Measurements from ENCODE around the gene SLAMF1.

Gene SLAMF1

GRCh38 chr1:160622501-160623226 lies 24.2 kb downstream of the SLAMF1 start:
- no peak for DNase-seq

- no peak for DNase-seq
These were observed 25.0 kb downstream of the SLAMF1 start for GRCh38 chr1:160621633-160622413.

- no peak for DNase-seq
These were observed 25.8 kb downstream of the SLAMF1 start for GRCh38 chr1:160620942-160621632.

- no peak for DNase-seq
These were observed 27.0 kb downstream of the SLAMF1 start for GRCh38 chr1:160619742-160620277.

GRCh38 chr1:160618763-160619274 lies 28.0 kb downstream of the SLAMF1 start:
- DNase-seq = peak in 1 of 2 experiments; percentile 15

GRCh38 chr1:160618327-160618726 lies 28.5 kb downstream of the SLAMF1 start:
- DNase-seq = no peak

- DNase-seq = no peak
These were observed 31.2 kb downstream of the SLAMF1 start for GRCh38 chr1:160615660-160616059.

- no peak for DNase-seq
These were observed 32.4 kb downstream of the SLAMF1 start for GRCh38 chr1:160614410-160614809.

- DNase-seq = no peak
These were observed 34.1 kb downstream of the SLAMF1 start for GRCh38 chr1:160612613-160613218.

GRCh38 chr1:160610569-160611242 lies 36.1 kb downstream of the SLAMF1 start:
- DNase-seq = no peak

GRCh38 chr1:160608941-160609340 lies 37.9 kb downstream of the SLAMF1 start:
- no peak for DNase-seq

- DNase-seq = no peak
These were observed 38.3 kb downstream of the SLAMF1 start for GRCh38 chr1:160608514-160608913.

GRCh38 chr1:160608057-160608456 lies 38.8 kb downstream of the SLAMF1 start:
- DNase-seq = no peak

GRCh38 chr1:160607672-160608032 lies 39.2 kb downstream of the SLAMF1 start:
- DNase-seq = no peak

- peak; percentile 50 to 66 for DNase-seq
These were observed 39.7 kb downstream of the SLAMF1 start for GRCh38 chr1:160607011-160607671.

- DNase-seq = no peak
These were observed 40.2 kb downstream of the SLAMF1 start for GRCh38 chr1:160606611-160607010.

GRCh38 chr1:160605792-160606479 lies 40.9 kb downstream of the SLAMF1 start:
- DNase-seq = no peak

GRCh38 chr1:160605205-160605604 lies 41.6 kb downstream of the SLAMF1 start:
- no peak for DNase-seq

- no peak for DNase-seq
These were observed 49.1 kb downstream of the SLAMF1 start for GRCh38 chr1:160597705-160598104.

- DNase-seq = no peak
These were observed 49.8 kb downstream of the SLAMF1 start for GRCh38 chr1:160597051-160597450.

- DNase-seq = no peak
These were observed 56.4 kb downstream of the SLAMF1 start for GRCh38 chr1:160590488-160590887.

Data from NCI-H2081 (cell line).